ENCODE results near the gene ACOT4. TPM values are rescaled to one million over a fixed set of nuclear protein-coding genes. Genes with fewer than 3 reads are reported as not detected.

Gene ACOT4
- total RNA-seq, 1 experiment from 2014 or later: 5.1 TPM

DNA sequence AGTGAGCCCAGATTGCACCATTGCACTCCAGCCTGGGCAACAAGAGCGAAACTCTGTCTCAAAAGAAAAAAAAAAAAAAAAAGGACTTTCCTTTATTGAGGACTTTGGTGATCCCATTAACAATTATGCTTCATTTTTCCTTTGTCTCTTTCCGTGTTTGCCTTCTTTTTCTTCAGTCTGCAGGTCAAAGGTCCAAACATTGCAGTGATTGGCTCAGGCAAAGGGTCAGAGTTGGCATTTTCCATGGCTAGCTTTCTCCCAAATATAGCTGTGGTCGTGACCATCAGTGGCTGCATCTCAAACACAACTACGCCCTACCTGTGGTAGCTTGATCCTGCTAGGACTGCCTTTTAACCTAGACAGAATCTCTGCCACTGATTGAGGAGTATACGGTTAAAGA, 46.2 kb downstream of the ACOT4 start:
- POLR2A ChIA-PET (ENCODE audit: unreplicated experiment): no interaction called here
- intact Hi-C loops (cut with micrococcal nuclease): loop anchor here (10.0 kb wide), 1 partner anchor 343 kb away; no protein-coding TSS in a partner anchor

DNA sequence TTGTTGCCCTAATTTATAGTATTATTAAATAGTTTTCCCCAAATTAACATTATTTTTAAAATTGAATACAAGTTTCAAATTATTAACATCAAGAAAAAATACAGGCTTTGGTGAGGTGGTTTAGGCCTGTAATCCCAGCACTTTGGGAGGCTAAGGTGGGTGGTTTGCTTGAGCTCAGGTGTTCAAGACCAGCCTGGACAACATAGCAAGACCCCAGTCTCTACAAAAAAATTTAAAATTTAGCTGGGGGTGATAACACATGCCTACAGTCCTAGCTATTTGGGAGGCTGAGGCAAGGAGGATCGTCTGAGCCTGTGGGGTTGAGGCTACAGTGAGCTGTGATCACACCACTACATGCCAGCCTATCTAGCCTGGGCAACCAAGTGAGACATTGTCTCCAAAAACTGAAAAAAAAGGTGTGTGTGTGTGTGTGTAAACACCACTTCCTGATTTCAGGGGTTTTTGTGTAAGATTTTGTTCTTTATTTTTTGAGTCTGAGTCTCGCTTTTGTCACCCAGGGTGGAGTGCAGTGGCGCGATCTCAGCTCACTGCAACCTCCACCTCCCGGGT, 49.2 kb downstream of the ACOT4 start:
- no peaks in the 10 kb centered on the region for H3K9me3 ChIP-seq (ENCODE audit: low read length)
- peaks cover 8% of the 10 kb centered on the region; the same call in 1 of the 2 replicates for H3K79me2 ChIP-seq (ENCODE audit: low read length)
- DNase-seq (no peak), ATAC-seq (no peak)
- no peak overlapping the region for H3K4me2 ChIP-seq (ENCODE audit: low read length)
- no peaks in the 10 kb centered on the region for H4K20me1 ChIP-seq (ENCODE audit: low read length)
- intact Hi-C loops (cut with micrococcal nuclease): no loop called here
- no peak overlapping the region for H3K9ac ChIP-seq (ENCODE audit: low read length)
- H3K27ac ChIP-seq (ENCODE audit: low read length): no peak overlapping the region
- H3K36me3 ChIP-seq (ENCODE audit: low read depth, low read length): no peaks in the 10 kb centered on the region
- CTCF ChIA-PET: no interaction called here
- no peaks in the 10 kb centered on the region for H3F3A ChIP-seq (ENCODE audit: low read length, unreplicated experiment)
- H3K27me3 ChIP-seq (ENCODE audit: low read length): no peaks in the 10 kb centered on the region
- H3K4me3 ChIP-seq (ENCODE audit: low read length): no peak overlapping the region
- peaks cover 24% of the 10 kb centered on the region for H3K4me1 ChIP-seq (ENCODE audit: insufficient read depth, low read length)
- no peak overlapping the region for H2AFZ ChIP-seq (ENCODE audit: low read length)
- no peaks in the 10 kb centered on the region for H3K9me2 ChIP-seq (replicated peaks; ENCODE audit: low read length)
- TF ChIP-seq, protein P1, sequence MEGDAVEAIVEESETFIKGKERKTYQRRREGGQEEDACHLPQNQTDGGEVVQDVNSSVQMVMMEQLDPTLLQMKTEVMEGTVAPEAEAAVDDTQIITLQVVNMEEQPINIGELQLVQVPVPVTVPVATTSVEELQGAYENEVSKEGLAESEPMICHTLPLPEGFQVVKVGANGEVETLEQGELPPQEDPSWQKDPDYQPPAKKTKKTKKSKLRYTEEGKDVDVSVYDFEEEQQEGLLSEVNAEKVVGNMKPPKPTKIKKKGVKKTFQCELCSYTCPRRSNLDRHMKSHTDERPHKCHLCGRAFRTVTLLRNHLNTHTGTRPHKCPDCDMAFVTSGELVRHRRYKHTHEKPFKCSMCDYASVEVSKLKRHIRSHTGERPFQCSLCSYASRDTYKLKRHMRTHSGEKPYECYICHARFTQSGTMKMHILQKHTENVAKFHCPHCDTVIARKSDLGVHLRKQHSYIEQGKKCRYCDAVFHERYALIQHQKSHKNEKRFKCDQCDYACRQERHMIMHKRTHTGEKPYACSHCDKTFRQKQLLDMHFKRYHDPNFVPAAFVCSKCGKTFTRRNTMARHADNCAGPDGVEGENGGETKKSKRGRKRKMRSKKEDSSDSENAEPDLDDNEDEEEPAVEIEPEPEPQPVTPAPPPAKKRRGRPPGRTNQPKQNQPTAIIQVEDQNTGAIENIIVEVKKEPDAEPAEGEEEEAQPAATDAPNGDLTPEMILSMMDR (conservative IDR thresholded peaks at IDR 0.05; ENCODE audit: low read depth, low read length): no peak
- no peak for TF ChIP-seq EZH2 (IDR thresholded peaks at IDR 0.05; ENCODE audit: low read length, unreplicated experiment)
- no peak for TF ChIP-seq EZH2phosphoT487 (IDR thresholded peaks at IDR 0.05; ENCODE audit: borderline replicate concordance, low read length)
- no TSS peak for BruUV-seq (replicated peaks)
- POLR2A ChIA-PET (ENCODE audit: unreplicated experiment): no interaction called here

More for the DNA sequence above, 46.2 kb downstream of the ACOT4 start:
- Histone ChIP-seq H3K27me3 (ENCODE audit: low read length) (no peaks in the 10 kb centered on the region), H2AFZ (ENCODE audit: low read length) (no peak overlapping the region), H3K9ac (ENCODE audit: low read length) (no peak overlapping the region), H4K20me1 (ENCODE audit: low read length) (no peaks in the 10 kb centered on the region), H3K9me3 (ENCODE audit: low read length) (no peaks in the 10 kb centered on the region), H3F3A (ENCODE audit: low read length, unreplicated experiment) (no peaks in the 10 kb centered on the region), H3K36me3 (ENCODE audit: low read depth, low read length) (no peaks in the 10 kb centered on the region), H3K4me2 (ENCODE audit: low read length) (no peak overlapping the region), H3K27ac (ENCODE audit: low read length) (no peak overlapping the region), H3K4me1 (ENCODE audit: insufficient read depth, low read length) (peaks cover 19% of the 10 kb centered on the region), H3K4me3 (ENCODE audit: low read length) (no peak overlapping the region), H3K9me2 (replicated peaks; ENCODE audit: low read length) (no peaks in the 10 kb centered on the region), H3K79me2 (ENCODE audit: low read length) (no peaks in the 10 kb centered on the region)
- CTCF ChIA-PET: interaction anchor here (0.7 kb wide), 1 partner anchor 113 kb away, joined by 5 read pairs; no protein-coding TSS in a partner anchor
- DNase-seq: no peak
- no TSS peak for BruUV-seq (replicated peaks)
- no peak for ATAC-seq
- TF ChIP-seq EZH2phosphoT487 (IDR thresholded peaks at IDR 0.05; ENCODE audit: borderline replicate concordance, low read length) (no peak), EZH2 (IDR thresholded peaks at IDR 0.05; ENCODE audit: low read length, unreplicated experiment) (no peak)
- TF ChIP-seq, protein P1 (conservative IDR thresholded peaks at IDR 0.05; ENCODE audit: low read depth, low read length): no peak

DNA sequence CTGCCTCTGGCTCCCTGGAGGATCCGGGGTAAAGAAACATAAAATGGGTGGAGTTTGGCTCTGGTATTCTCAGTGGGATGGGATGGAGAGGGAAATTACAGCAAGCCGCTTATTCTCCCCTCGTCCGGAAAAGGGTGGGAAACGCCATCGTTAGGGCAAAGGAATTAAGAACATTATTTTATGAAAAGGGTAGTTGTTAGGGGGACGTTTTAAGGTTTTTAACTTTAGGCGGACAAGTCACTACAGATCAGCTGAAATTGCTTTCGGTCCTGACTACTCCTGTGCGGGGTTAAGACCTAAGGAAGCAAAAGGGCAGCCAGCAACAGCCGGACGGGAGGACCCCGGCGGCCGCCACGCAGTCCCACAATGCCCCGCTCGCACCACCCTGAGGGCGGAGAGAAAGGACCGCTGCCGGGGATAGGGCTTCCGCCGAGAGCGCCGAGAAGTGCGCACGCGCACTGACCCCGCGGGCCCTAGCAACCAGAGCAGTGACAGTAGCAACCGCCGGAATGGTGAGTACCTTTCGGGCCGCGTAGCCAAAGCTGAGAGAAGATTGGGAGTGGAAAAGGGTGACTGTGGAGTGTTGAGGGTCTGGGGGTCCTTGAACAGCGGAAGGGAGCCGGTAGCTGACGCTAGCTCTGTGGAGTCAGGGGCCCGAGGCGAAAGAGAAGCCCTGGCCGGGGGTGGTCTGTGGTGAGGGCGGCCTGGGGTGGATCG, 53.0 kb downstream of the ACOT4 start, which contains the start of gene DNAL1:
DNAL1 (plus strand) TSS at position 456 of the 717 bp plus-strand sequence; CDS start at position 510, 54 bp downstream.
- H3K4me3 ChIP-seq (ENCODE audit: low read length): peak within 1 kb of the TSS; percentile 84
- peak within 1 kb of the TSS; percentile 87 for H3K4me2 ChIP-seq (ENCODE audit: low read length)
- H3K9me3 ChIP-seq (ENCODE audit: low read length): no peaks in the 10 kb centered on the region
- ChIA-PET CTCF (no interaction called here), POLR2A (ENCODE audit: unreplicated experiment) (no interaction called here)
- H3K79me2 ChIP-seq (ENCODE audit: low read length): peaks cover 8% of the 10 kb centered on the region; the same call in 1 of the 2 replicates
- H3F3A ChIP-seq (ENCODE audit: low read length, unreplicated experiment): no peaks in the 10 kb centered on the region
- no peak for TF ChIP-seq EZH2phosphoT487 (IDR thresholded peaks at IDR 0.05; ENCODE audit: borderline replicate concordance, low read length)
- TF ChIP-seq EZH2 (IDR thresholded peaks at IDR 0.05; ENCODE audit: low read length, unreplicated experiment): no peak
- TF ChIP-seq, protein P1 (conservative IDR thresholded peaks at IDR 0.05; ENCODE audit: low read depth, low read length): no peak
- H3K4me1 ChIP-seq (ENCODE audit: insufficient read depth, low read length): peaks cover 18% of the 10 kb centered on the region
- no TSS peak for BruUV-seq (replicated peaks)
- H4K20me1 ChIP-seq (ENCODE audit: low read length): no peaks in the 10 kb centered on the region
- intact Hi-C loops (cut with micrococcal nuclease): no loop called here
- no peaks in the 10 kb centered on the region for H3K36me3 ChIP-seq (ENCODE audit: low read depth, low read length)
- H3K27me3 ChIP-seq (ENCODE audit: low read length): no peaks in the 10 kb centered on the region
- peak within 1 kb of the TSS; percentile 95 for H2AFZ ChIP-seq (ENCODE audit: low read length)
- H3K27ac ChIP-seq (ENCODE audit: low read length): peak within 1 kb of the TSS; percentile 44
- DNase-seq (peak; percentile 93), ATAC-seq (peak; percentile 99)
- peak within 1 kb of the TSS; percentile 76 for H3K9ac ChIP-seq (ENCODE audit: low read length)
- H3K9me2 ChIP-seq (replicated peaks; ENCODE audit: low read length): no peaks in the 10 kb centered on the region

Data from PC-3 (cell line).